ENCODE results near the gene FCMR. TPM values are rescaled to one million over a fixed set of nuclear protein-coding genes. Genes with fewer than 3 reads are reported as not detected.

The FCMR gene
- total and polyA plus RNA-seq, 2 donors from 2014 or later = 1.3 to 16.7 TPM

GRCh38 chr1:206953126-206953525, 31.4 kb upstream of the FCMR start:
- Histone ChIP-seq H3K9me3 (ENCODE audit: control insufficient read depth in 2 of 3, insufficient read depth in 1 of 3, low read length in 3 of 3) (peaks cover 0 to 5% (median 0%) of the 10 kb centered on the region in 3 donors), H3K27me3 (ENCODE audit: control insufficient read depth, insufficient read depth, low read length) (no peaks in the 10 kb centered on the region), H3K9ac (ENCODE audit: low read length in 3 of 3) (peak overlapping the region in 1 of 3 donors; percentile 52), H3K27ac (ENCODE audit: low read depth in 2 of 2, low read length in 2 of 2) (peak overlapping the region; percentile 74 to 84), H3K4me3 (ENCODE audit: low read length in 3 of 3) (no peak overlapping the region), H3K36me3 (ENCODE audit: control insufficient read depth in 2 of 3, insufficient read depth in 3 of 3, low read length in 3 of 3) (no peaks in the 10 kb centered on the region), H3K4me1 (ENCODE audit: control insufficient read depth in 2 of 3, insufficient read depth in 2 of 3, low read depth in 1 of 3, low read length in 3 of 3) (peaks cover 7 to 53% (median 42%) of the 10 kb centered on the region in 3 donors)
- intact Hi-C loops (cut with DNase I) = no loop called here
- FAIRE-seq = no peak
- DNase-seq = peak in 1 of 5 donors; percentile 85
- TF ChIP-seq, protein P1, sequence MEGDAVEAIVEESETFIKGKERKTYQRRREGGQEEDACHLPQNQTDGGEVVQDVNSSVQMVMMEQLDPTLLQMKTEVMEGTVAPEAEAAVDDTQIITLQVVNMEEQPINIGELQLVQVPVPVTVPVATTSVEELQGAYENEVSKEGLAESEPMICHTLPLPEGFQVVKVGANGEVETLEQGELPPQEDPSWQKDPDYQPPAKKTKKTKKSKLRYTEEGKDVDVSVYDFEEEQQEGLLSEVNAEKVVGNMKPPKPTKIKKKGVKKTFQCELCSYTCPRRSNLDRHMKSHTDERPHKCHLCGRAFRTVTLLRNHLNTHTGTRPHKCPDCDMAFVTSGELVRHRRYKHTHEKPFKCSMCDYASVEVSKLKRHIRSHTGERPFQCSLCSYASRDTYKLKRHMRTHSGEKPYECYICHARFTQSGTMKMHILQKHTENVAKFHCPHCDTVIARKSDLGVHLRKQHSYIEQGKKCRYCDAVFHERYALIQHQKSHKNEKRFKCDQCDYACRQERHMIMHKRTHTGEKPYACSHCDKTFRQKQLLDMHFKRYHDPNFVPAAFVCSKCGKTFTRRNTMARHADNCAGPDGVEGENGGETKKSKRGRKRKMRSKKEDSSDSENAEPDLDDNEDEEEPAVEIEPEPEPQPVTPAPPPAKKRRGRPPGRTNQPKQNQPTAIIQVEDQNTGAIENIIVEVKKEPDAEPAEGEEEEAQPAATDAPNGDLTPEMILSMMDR (IDR thresholded peaks at IDR 0.05; ENCODE audit: borderline replicate concordance, extremely low read depth, insufficient read depth) = no peak

DNA sequence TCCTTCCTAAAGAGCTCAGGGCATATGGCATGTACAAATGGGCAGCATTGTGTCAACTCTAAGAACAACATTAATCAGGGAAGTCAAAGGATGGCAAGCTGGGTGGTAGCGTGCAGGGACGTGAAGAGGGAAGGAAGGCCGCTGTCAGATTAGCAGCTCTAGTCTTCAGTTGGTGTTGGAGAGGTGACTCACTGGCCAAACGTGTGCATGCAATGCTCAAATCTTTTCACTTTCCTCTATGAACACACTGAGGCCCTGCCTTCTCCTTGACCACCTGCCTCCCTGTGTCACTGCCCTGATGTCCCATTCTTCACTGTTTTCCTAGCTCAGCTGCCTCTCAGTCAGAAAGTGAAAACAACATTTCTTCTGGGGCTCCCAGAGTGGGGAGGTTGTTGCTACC, 30.4 kb upstream of the FCMR start:
- no peak overlapping the region for H3K4me3 ChIP-seq (ENCODE audit: low read length in 3 of 3)
- H3K36me3 ChIP-seq (ENCODE audit: control insufficient read depth in 2 of 3, insufficient read depth in 3 of 3, low read length in 3 of 3) = no peaks in the 10 kb centered on the region
- peaks cover 7 to 53% (median 42%) of the 10 kb centered on the region in 3 donors for H3K4me1 ChIP-seq (ENCODE audit: control insufficient read depth in 2 of 3, insufficient read depth in 2 of 3, low read depth in 1 of 3, low read length in 3 of 3)
- TF ChIP-seq, protein P1 (IDR thresholded peaks at IDR 0.05; ENCODE audit: borderline replicate concordance, extremely low read depth, insufficient read depth) = no peak
- H3K27ac ChIP-seq (ENCODE audit: low read depth in 2 of 2, low read length in 2 of 2) = peak overlapping the region; percentile 84 to 86
- FAIRE-seq (no peak), DNase-seq (no peak)
- intact Hi-C loops (cut with DNase I) = no loop called here
- peak overlapping the region in 1 of 3 donors; percentile 38 for H3K9ac ChIP-seq (ENCODE audit: low read length in 3 of 3)
- H3K27me3 ChIP-seq (ENCODE audit: control insufficient read depth, insufficient read depth, low read length) = no peaks in the 10 kb centered on the region
- H3K9me3 ChIP-seq (ENCODE audit: control insufficient read depth in 2 of 3, insufficient read depth in 1 of 3, low read length in 3 of 3) = peaks cover 0 to 5% (median 0%) of the 10 kb centered on the region in 3 donors

DNA sequence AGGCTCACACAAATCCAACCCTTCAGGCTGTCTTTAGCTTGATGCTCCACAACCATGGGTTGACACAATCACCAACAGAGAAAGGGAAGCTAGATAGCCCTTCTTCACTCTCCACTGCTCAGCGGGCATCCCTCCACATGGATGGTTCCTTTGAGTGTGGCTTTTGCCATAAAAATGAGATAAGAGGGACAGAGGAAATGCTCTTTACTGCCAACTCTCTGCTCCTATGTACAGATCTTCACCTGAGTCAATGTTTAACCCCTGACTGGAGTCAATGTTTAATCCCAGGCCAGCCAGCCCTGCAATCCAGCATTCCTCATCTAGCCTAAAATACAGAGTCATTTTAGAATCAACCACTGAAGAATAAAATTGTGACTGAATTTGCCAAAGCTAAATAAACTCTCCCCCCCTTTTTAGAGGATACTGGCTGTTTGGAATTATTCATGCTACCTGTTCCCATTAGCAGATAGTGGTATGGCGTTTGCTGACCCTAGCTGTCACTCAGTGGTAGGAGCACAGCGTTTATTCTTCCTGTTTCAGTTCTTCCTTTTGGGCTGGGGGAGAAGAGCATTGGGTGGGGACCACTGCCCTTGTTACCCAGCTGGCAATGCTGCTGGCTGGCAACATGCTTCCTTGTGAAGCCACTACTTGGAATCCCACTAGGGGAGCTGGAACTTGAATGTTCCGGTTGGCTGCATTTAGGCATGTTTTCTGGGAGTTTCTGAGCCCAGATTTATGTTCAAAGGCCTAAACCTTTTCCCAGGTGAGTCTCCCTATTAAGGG, 29.8 kb upstream of the FCMR start:
- peak overlapping the region in 1 of 3 donors; percentile 14 for H3K4me3 ChIP-seq (ENCODE audit: low read length in 3 of 3)
- DNase-seq (peak in 4 of 5 donors; percentile 50 to 86 (median 72)), FAIRE-seq (no peak)
- H3K36me3 ChIP-seq (ENCODE audit: control insufficient read depth in 2 of 3, insufficient read depth in 3 of 3, low read length in 3 of 3) = no peaks in the 10 kb centered on the region
- H3K9me3 ChIP-seq (ENCODE audit: control insufficient read depth in 2 of 3, insufficient read depth in 1 of 3, low read length in 3 of 3) = peaks cover 0 to 5% (median 0%) of the 10 kb centered on the region in 3 donors
- TF ChIP-seq, protein P1 (IDR thresholded peaks at IDR 0.05; ENCODE audit: borderline replicate concordance, extremely low read depth, insufficient read depth) = no peak
- peak overlapping the region; percentile 84 to 86 for H3K27ac ChIP-seq (ENCODE audit: low read depth in 2 of 2, low read length in 2 of 2)
- H3K9ac ChIP-seq (ENCODE audit: low read length in 3 of 3) = peak overlapping the region in 1 of 3 donors; percentile 38
- no peaks in the 10 kb centered on the region for H3K27me3 ChIP-seq (ENCODE audit: control insufficient read depth, insufficient read depth, low read length)
- H3K4me1 ChIP-seq (ENCODE audit: control insufficient read depth in 2 of 3, insufficient read depth in 2 of 3, low read depth in 1 of 3, low read length in 3 of 3) = peaks cover 7 to 53% (median 40%) of the 10 kb centered on the region in 3 donors
- intact Hi-C loops (cut with DNase I) = no loop called here
